Mesothelial cell of epicardium (in vitro differentiated cells): ENCODE measurements around the gene DECR2. TPM values are rescaled to one million over a fixed set of nuclear protein-coding genes. Genes with fewer than 3 reads are reported as not detected.

Source experiments
- DNase-seq, 2 experiments: peaks; one replicate each; pipeline ENCODE4 v3.0.0; 2021; ENCODE audit warnings: low spot score in 2 of 2; ENCODE audit not compliant: unreplicated experiment in 2 of 2
- H3K27ac Mint-ChIP-seq: 2 replicates; pipeline ENCODE4 v1.8.0; 2021; ENCODE audit warnings: mixed read lengths
- H3K27me3 Mint-ChIP-seq: 2 replicates; pipeline ENCODE4 v1.8.0; 2021; ENCODE audit warnings: low read depth, mixed read lengths
- H3K36me3 Mint-ChIP-seq: 2 replicates; pipeline ENCODE4 v1.8.0; 2021; ENCODE audit warnings: mixed read lengths
- H3K4me1 Mint-ChIP-seq: 2 replicates; pipeline ENCODE4 v1.8.0; 2021; ENCODE audit warnings: mixed read lengths
- H3K4me3 Mint-ChIP-seq: 2 replicates; pipeline ENCODE4 v1.8.0; 2021; ENCODE audit warnings: mild to moderate bottlenecking, moderate library complexity, mixed read lengths
- H3K9me3 Mint-ChIP-seq: 2 replicates; pipeline ENCODE4 v1.8.0; 2021; ENCODE audit warnings: mixed read lengths
- total RNA-seq: library from RNA; stranded (reverse); gene quantifications from 3 replicates; pipeline ENCODE4 v1.2.1, GENCODE V29; 2021
- TF ChIP-seq, protein P1 (sequence below): fragments of 200-600 bp; sonication (generic); IDR thresholded peaks from one replicate; pipeline ENCODE4 v1.5.0; 2021; ENCODE audit warnings: antibody characterized with exemption; ENCODE audit not compliant: unreplicated experiment

Gene DECR2
- 29.3 to 35.4 TPM (median 31.2 TPM) in 3 replicates for total RNA-seq

DNA sequence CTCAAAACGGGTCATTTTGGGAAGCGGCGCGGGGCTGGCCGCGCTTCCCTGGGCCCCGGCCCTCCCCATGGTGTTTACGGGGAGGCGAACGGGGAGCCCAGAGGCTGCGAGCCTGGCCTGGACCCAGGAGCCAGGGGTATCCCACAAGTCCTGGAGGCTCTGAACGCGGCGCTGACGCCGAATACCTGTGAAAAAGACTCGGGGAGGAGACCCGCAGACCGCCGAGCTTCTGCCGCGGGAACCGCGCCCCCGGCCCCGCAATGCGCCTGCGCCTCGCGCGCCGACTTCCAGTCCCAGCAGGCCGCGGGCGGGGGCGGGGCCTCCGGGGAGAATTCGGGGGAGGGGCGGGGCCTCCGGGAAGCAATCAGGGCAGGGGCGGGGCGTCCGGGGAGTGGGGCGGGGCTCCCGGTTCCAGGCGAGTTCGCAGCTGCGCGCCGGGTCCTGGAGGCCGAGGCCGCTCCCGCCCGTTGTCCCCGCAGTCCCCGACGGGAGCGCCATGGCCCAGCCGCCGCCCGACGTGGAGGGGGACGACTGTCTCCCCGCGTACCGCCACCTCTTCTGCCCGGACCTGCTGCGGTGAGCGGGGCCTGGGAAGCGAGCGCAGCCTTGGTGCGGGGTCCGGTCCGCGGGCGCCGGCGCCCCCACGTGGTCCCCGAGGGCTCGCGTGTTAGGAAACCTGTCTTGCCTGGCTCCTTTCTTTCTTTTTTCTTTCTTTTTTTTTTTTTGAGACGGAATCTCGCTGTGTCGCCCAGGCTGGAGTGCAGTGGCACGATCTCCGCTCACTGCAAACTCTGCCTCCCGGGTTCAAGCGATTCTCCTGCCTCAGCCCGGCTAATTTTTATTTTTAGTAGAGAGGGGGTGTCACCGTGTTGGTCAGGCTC, at the start of gene DECR2:
TSS of gene DECR2 (plus strand) at position 418 of the 881 bp plus-strand sequence. CDS start at position 497, 79 bp downstream.
- TF ChIP-seq, protein P1, sequence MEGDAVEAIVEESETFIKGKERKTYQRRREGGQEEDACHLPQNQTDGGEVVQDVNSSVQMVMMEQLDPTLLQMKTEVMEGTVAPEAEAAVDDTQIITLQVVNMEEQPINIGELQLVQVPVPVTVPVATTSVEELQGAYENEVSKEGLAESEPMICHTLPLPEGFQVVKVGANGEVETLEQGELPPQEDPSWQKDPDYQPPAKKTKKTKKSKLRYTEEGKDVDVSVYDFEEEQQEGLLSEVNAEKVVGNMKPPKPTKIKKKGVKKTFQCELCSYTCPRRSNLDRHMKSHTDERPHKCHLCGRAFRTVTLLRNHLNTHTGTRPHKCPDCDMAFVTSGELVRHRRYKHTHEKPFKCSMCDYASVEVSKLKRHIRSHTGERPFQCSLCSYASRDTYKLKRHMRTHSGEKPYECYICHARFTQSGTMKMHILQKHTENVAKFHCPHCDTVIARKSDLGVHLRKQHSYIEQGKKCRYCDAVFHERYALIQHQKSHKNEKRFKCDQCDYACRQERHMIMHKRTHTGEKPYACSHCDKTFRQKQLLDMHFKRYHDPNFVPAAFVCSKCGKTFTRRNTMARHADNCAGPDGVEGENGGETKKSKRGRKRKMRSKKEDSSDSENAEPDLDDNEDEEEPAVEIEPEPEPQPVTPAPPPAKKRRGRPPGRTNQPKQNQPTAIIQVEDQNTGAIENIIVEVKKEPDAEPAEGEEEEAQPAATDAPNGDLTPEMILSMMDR = peak; percentile 39
- Mint-ChIP-seq H3K27me3 (no peaks in the 10 kb centered on the region), H3K4me1 (peaks cover 14% of the 10 kb centered on the region), H3K36me3 (peaks cover 2% of the 10 kb centered on the region), H3K9me3 (no peaks in the 10 kb centered on the region), H3K27ac (peak within 1 kb of the TSS; percentile 87), H3K4me3 (peak within 1 kb of the TSS; percentile 76)
- DNase-seq = peak; percentile 96 to 99

DNA sequence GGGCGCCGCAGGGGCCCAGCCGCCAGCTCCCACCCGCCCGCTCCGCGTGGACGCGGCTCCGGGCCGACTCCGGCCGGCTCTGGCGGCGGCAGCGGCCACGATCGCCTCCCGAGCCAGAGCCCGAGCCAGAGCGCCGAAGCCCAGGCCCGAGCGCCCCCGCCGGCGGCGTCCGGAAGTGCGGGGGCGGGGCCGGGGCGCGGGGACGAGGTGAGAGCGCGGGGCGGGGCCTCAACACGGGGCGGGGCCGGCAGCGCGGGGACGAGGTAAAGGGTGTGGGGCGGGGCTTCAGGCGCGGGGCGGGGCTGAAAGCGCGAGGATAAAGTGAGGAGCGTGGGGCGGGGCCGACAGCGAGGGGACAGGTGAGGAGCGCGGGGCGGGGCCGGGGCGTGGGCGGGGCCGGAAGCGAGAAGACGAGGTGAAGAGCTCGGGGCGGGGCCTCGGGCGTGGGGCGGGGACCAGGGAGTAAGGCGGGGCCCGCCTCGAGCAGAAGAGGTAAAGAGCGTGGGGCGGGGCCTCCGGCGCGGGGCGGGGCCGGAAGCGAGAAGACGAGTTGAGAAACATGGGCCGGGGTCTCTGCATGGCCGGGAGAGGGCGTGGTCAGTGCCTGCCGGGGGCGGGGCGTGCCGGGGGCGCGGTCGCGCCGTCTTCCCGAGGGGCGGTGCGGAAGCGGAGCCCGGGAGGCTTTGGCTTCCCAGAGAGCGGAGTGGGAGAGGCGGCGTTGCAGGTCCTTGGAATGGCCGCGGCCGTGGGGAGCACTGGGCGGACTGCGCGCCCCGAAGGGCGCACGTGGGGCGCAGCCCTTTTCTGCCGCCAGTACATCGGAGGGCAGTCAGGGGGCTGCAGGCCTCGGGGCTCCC, 48.9 kb upstream of the DECR2 start, which contains the start of gene AXIN1:
TSS of gene AXIN1 (minus strand) at position 177 of the 857 bp plus-strand sequence. CDS start 5,698 bp downstream, outside the sequence.
- DNase-seq = peak; percentile 100
- Mint-ChIP-seq H3K36me3 (peaks cover 4% of the 10 kb centered on the region), H3K4me3 (peak within 1 kb of the TSS; percentile 83), H3K4me1 (peaks cover 9% of the 10 kb centered on the region), H3K9me3 (no peaks in the 10 kb centered on the region), H3K27ac (peak within 1 kb of the TSS; percentile 89), H3K27me3 (no peaks in the 10 kb centered on the region)
- TF ChIP-seq, protein P1 = peak; percentile 37

DNA sequence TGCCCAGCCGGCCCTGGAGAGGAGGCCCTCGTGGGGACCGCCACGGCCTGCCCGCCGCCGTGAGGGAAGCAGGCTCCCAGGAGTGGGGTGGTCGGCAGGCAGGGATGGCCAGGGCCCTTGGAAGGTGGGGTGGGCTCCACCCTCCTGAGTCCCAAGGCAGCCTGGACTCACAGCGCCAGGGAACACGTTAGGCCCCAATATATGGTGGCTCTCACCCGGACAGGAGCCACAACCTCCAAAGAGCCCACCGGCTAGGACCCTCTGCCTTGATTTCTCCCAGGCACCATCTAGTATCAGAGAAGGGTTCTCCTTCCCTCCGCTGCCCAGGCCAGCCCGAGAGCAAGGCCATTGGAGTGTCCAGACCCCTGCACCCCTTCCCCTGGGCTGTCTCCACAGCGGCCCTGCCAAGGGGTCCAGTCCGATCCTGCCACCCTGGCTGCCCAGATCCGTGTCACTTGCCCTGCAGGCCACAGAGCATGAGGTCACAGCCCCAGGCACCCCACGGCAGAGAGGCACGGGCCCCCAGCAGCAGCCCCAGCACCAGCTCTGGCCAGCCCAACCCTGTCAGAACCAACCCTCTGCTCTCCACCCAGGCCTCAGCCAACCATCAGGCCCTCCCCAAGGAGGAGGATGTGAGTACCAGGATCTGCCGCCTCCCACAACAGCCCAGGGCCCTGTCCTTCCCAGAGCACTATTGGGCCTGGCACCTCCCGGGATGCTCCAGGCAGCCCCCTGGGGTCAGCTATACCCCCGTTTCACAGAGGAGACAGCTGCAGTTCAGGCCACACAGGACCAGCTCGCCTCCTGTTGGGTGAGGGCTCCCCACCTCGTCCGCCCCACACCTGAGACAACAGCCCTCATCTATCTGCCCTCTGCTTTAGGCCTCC, 48.0 kb upstream of the DECR2 start:
- H3K4me3 Mint-ChIP-seq = peak overlapping the region; percentile 50
- peaks cover 9% of the 10 kb centered on the region for H3K4me1 Mint-ChIP-seq
- no peaks in the 10 kb centered on the region for H3K27me3 Mint-ChIP-seq
- H3K36me3 Mint-ChIP-seq = peaks cover 4% of the 10 kb centered on the region
- H3K9me3 Mint-ChIP-seq = no peaks in the 10 kb centered on the region
- H3K27ac Mint-ChIP-seq = peak overlapping the region; percentile 2
- TF ChIP-seq, protein P1 = no peak
- DNase-seq = no peak

GRCh38 chr16:354291-354881, 47.3 kb upstream of the DECR2 start:
- TF ChIP-seq, protein P1 = no peak
- peak overlapping the region; percentile 2 for H3K27ac Mint-ChIP-seq
- DNase-seq = no peak
- H3K27me3 Mint-ChIP-seq = no peaks in the 10 kb centered on the region
- peak overlapping the region; percentile 43 for H3K4me3 Mint-ChIP-seq
- H3K36me3 Mint-ChIP-seq = peaks cover 4% of the 10 kb centered on the region
- H3K4me1 Mint-ChIP-seq = peaks cover 9% of the 10 kb centered on the region
- no peaks in the 10 kb centered on the region for H3K9me3 Mint-ChIP-seq
